ENCODE data around the gene HMGCL. TPM values are rescaled to one million over a fixed set of nuclear protein-coding genes. Genes with fewer than 3 reads are reported as not detected.
A peak's percentile ranks its signal among the peaks of the same experiment; 100 is the strongest.

The HMGCL gene
- total and polyA plus RNA-seq, 2 of the 13 experiments (the other 11 are each of a cell fraction or from before 2014, with no cell fraction given) = 21.3 to 41.4 TPM

- TF ChIP-seq ARID4A (CRISPR knock-in tag; IDR thresholded peaks at IDR 0.05; ENCODE audit: borderline replicate concordance) (peak; percentile 89; the same call in 1 of the 2 replicates), ZSCAN22 (CRISPR knock-in tag; IDR thresholded peaks at IDR 0.05) (no peak), SP5 (CRISPR knock-in tag; IDR thresholded peaks at IDR 0.05; ENCODE audit: borderline replicate concordance, low read depth) (peak; percentile 89), ZNF574 (CRISPR knock-in tag; IDR thresholded peaks at IDR 0.05) (peak; percentile 51; the same call in 1 of the 2 replicates), ZFP41 (CRISPR knock-in tag; IDR thresholded peaks at IDR 0.05; ENCODE audit: borderline replicate concordance) (no peak), ZNF749 (CRISPR knock-in tag; IDR thresholded peaks at IDR 0.05; ENCODE audit: borderline replicate concordance) (no peak), MIER3 (CRISPR knock-in tag; IDR thresholded peaks at IDR 0.05; ENCODE audit: borderline replicate concordance) (no peak), LCORL (IDR thresholded peaks at IDR 0.05) (no peak), LCORL (CRISPR knock-in tag; IDR thresholded peaks at IDR 0.05) (0 out of 2 replicates have a peak, but pooled peaks have one; percentile 23), RARG (CRISPR knock-in tag; IDR thresholded peaks at IDR 0.05; ENCODE audit: low read depth) (no peak), TFDP2 (CRISPR knock-in tag; IDR thresholded peaks at IDR 0.05) (peak; percentile 87; the same call in 1 of the 2 replicates), ZFP90 (CRISPR knock-in tag; IDR thresholded peaks at IDR 0.05; ENCODE audit: borderline replicate concordance) (no peak; the same call in 1 of the 2 replicates), IKZF4 (CRISPR knock-in tag; IDR thresholded peaks at IDR 0.05; ENCODE audit: borderline replicate concordance, low read depth, not compliant biosample characterization) (no peak), NR3C1 (CRISPR knock-in tag; IDR thresholded peaks at IDR 0.05) (no peak), ZNF343 (CRISPR knock-in tag; IDR thresholded peaks at IDR 0.05) (peak; percentile 72; the same call in 1 of the 2 replicates), ZNF224 (CRISPR knock-in tag; IDR thresholded peaks at IDR 0.05) (peak; percentile 18; the same call in 1 of the 2 replicates), GTF3A (CRISPR knock-in tag; conservative IDR thresholded peaks at IDR 0.05) (0 out of 2 replicates have a peak, but pooled peaks have one; percentile 26), ZNF629 (CRISPR knock-in tag; conservative IDR thresholded peaks at IDR 0.05) (no peak), TSC22D2 (CRISPR knock-in tag; IDR thresholded peaks at IDR 0.05; ENCODE audit: borderline replicate concordance) (no peak)
- TF ChIP-seq, protein P1, sequence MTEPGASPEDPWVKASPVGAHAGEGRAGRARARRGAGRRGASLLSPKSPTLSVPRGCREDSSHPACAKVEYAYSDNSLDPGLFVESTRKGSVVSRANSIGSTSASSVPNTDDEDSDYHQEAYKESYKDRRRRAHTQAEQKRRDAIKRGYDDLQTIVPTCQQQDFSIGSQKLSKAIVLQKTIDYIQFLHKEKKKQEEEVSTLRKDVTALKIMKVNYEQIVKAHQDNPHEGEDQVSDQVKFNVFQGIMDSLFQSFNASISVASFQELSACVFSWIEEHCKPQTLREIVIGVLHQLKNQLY (CRISPR knock-in tag; IDR thresholded peaks at IDR 0.05) = no peak
Observed at GRCh38 chr1:23800400-23801337, 24.6 kb downstream of the HMGCL start, which contains the start of gene GALE (continued).
